HG03571 (cell line): ENCODE measurements around the gene ANKMY1.
"Not testable (repeated sequence)": the region's sequence is repeated elsewhere in the genome, so short reads cannot be mapped to it uniquely, and the experiment has no call there.

ENCODE experiments used
- ATAC-seq: cut with Tn5 transposase; IDR thresholded peaks from one replicate; pipeline ENCODE4 v1.9.1; 2021; ENCODE audit not compliant: unreplicated experiment

Gene ANKMY1

DNA sequence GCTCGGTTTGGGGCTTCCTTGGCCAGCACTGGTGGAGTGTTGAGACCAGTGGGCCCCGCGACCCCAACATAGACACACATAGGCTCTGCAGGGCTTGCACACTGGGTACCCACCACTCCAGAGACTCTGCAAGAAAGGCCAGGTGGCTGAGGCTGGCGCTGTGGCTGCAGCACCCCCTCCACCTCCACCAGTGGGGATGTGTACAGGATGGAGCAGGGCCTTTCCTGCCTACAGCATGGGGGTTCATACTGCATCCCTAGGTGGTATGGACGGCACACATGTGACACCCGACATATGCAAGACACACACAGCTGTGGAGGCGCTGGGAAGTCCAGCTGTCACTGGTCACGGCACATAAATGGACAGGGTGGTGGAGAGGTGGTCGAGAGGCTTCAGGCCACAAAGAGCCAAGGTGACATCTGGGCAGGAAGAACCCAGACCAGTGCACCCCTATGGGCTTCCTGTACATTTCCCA lies 11.8 kb upstream of the ANKMY1 start:
- no peak for ATAC-seq

DNA sequence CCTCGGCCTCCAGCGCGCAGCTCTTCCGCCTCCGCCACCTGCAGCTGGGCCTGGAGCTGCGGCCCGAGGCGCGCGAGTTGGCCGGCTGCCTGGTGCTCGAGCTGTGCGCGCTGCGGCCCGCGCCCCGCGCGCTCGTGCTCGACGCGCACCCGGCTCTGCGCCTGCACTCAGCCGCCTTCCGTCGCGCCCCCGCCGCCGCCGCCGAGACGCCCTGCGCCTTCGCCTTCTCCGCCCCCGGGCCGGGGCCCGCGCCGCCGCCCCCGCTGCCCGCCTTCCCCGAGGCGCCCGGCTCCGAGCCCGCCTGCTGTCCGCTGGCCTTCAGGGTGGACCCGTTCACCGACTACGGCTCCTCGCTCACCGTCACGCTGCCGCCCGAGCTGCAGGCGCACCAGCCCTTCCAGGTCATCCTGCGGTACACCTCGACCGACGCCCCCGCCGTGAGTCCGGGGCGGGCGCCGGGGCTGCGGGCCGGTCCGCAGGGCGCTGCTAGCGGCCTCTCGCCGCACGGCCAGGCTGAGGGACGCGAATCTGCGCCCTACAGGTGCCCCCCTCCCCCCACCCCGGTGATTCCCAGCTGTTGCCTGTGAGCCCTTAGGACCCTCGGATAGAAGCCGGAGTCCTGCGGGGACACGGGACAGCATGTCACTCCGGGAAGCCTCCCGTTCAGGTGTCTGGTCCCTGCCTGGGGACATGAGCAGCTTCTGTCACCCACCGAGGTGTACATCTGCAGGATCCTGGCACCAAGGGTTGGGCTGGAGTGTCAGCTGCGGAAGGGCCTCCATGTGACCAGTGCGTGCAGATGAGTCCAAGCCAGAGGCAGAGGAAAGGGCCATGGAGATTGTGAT lies 11.1 kb upstream of the ANKMY1 start:
- peak; percentile 19 for ATAC-seq

DNA sequence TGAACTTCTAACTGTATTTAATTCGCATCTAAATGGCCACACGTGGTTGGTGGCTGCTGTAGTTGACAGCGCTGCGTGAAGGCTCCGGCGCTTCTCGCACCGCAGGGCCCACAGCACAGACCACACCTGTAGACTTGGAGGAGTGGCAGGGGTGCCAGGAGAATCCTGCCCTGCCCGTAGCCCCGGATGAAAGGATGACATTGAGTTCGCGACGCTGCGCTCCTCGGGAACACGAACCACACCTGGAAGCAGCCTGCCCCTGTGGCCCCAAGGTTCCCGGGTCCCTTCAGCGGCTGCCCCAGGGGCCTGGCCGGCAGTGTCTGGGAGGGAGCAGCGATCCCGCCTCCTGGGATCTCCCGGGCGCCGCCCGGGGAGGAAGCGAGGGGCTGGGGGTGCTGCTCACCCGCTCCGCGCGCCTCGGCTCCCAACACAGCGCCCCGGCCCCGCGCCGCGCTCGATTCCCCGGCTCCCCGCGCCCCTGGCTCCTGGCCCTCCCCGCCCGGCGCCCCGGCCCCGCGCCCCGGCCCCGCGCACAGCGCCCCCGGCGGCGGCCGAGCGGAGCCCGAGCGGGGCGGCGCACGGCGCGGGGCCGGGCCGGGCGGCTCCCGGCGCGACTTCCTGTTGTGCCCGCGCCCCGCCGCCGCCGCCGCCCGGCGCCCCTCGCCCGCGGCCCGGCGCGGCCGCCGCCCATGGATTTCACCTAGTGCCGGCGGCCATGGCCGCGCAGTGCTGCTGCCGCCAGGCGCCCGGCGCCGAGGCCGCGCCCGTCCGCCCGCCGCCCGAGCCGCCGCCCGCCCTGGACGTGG lies 10.3 kb upstream of the ANKMY1 start, which contains the start of gene RNPEPL1:
Gene RNPEPL1, plus strand, starts transcription at position 613 of the 806 bp plus-strand sequence. Its CDS starts 103 bp downstream, at position 716.
- ATAC-seq: peak; percentile 21

DNA sequence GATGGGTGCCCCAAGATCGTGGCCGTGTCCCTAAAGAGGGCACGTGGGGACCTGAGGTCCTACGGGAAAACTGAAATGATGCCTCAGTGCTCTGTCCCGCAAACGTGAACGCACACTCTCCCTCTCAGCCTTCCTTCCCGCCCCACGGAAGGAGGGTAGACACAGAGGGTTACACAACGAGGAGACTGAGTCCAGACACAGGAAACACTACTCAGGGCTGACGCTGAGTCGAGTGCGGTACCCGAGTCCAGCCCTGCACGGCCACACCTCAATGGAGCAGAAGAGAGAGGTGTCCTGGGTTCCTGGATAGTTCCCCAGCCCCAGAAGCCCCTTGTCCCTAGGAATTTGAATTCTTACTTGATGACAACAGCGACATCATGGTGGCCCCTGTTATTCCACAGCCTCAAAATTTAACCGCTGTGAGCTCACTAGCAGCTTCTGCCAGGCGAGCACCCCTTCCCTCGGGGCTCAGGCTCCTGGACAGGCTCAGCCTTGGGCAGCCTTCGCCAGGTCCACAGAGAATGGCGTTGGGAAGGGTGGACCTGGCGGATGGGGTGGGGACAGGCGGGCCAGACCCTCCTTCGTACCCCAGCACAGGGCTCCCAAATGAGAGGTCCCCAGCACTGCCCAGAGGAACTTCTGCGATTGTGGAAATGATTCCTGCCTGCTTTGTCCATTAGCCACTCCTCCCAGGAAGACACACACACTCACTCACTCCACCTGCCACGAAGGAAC lies 9.5 kb upstream of the ANKMY1 start:
- ATAC-seq: no peak

DNA sequence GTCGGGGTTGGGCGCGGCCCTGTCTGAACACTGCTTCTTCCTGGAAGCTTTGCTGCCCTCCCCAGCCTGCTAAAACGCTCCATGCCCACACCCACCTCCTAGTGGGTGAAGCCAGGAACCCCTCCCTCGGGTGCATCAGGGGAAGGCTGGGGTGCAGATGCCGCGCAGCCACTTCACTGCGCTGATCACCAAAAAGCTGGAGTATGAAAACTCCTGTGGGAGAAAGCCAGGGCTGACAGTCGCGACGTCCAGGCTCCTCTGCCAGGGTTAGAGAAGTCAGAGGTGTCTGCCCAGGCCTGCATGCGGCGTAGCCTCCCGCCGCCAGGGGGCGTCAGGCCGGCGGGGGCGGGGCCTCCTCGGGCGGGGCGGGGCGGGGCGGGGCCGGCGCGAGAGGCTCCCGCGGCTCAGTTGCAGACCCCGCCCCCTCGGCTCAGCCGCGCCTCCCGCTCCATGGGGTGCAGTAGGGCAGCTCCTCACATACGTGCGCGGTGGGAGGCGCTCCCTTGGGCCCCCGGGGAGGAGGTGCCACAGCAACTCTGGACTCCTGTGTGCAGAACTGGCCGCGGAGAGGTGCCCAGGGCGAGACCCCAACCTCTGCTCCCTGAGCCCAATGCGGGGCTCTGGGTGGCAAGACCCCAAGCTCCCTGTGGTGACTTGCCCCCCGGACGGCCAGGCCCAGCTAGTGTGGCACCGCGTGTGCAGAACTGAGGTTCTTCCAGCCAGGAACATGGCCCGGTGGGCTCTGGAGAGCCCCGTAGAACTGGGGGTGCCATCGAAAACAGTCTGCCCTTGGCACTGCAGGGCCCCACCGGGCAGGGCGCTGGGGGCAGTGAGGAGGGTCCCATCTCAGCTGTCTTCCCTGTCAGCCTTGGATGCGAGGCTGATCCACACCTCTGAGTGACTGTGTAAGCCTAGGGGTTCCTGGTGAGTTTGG lies 8.7 kb upstream of the ANKMY1 start:
- ATAC-seq: peak; percentile 42

DNA sequence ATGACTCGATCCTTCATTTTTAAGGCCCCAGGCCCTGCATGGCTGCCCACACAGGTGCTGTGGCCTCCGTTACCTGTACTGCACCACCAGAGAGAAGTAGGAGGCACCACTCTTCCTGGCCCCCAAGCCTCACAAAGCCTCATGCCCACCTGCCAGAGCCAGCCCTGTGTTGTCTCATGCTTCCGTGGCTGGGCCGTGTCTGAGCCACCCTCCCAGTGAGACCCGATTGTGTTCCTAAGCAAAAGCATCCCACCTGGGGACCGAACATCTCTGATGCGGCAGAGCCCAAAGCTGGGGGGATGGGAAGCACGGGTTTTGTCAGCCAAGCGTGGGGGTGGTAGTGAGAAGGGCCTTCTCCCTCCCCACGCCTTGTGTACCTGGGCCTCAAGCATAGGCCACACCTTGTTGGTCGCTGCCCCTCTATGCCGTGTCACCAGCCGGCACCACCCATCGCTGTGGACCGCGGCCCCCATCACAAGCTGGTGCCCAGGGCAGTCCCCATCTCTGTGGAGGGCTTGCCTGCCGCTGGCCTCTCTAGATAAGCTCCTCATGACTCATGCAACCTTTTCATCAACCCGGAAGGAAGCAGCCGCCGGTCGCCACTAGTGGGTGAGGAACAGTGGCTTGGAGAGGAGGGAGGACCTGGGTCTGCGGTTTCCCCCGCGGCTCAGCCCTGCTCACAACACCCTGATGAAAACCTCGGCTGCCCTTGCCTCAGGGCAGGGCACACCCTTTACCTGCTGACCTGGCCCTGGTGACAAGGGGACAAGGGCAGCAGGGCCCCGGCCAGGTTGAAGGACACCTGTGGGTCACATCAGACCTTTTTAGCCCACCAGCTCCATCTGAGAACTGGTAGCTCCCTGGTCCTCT lies 7.8 kb upstream of the ANKMY1 start:
- peak; percentile 31 for ATAC-seq

DNA sequence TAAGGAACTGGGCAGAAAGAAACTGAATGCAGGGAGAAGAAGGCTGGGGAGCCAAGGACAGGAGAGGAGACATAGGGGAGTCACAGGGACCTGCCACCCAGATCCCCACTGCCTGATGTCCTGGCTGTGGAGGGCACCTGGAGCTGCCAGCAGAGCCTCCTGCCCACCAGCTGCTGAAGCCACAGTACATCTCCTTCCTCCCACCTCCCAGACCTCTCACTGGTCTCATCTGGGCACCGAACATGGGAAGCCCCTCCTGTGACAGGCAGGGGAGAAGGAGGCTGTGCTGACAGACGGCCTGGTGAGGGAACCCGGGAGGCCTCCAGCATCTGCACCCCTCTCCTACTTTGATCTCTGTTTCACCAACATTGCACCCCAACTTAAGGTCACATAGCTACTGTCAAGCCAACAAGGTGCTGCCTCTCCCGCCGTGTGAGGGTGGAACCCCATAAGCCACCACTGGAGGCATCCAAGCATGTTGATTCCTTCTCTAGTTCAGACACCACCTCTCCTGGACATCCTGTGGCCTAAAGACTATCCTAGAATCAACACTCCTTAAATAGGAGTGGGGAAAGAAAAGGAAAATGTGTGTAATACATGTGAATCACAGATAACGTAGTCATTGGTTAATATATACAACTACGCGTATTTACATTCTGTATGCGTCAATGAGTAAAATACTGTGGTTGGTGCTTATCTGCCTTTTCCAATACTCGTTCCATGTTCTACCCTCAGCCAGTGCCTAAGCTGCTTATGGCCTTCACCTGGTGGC lies 7.0 kb upstream of the ANKMY1 start:
- no peak for ATAC-seq

DNA sequence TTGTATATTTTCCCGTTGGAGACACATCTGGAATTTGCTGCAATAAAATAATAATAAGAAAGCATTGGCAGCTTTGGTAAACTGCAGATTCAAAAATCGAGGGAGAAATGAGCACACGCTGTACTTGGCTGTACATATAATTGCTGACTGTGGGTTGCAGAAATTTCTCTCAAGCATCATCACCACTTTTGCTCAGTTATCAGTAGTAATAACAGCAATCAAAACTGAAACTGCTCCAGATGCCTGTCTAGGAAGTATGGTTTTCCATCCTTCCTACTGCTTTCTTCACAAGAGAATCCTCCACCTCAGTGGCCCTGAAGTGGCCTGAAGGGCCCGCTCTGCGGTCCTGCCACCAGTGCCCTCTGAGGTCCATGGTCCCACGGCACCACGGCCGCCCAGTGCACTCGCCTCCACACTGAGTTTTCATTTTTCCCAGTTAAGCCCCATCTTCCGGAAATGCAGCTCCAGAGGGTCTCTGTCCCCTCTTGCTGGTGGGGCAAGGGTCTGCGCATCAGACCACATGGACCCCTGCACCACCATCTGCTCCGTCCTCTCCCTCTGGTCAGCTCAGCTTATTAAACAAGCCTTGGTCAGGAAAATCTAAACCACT lies 6.3 kb upstream of the ANKMY1 start:
- no peak for ATAC-seq

DNA sequence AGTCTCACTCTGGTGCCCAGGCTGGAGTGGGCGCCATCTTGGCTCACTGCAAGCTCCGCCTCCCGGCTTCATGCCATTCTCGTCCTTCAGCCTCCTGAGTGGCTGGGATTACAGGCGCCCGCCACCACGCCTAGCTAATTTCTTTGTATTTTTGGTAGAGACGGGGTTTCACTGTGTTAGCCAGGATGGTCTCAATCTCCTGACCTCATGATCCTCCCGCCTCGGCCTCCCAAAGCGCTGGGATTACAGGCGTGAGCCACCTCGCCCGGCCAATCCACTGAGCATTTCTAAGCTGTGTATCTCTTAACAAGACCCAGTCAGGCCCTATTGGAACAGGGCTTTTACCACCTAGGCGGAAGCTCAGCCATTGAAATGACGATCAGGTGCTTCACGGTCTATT lies 5.4 kb upstream of the ANKMY1 start:
- not testable (repeated sequence) for ATAC-seq

DNA sequence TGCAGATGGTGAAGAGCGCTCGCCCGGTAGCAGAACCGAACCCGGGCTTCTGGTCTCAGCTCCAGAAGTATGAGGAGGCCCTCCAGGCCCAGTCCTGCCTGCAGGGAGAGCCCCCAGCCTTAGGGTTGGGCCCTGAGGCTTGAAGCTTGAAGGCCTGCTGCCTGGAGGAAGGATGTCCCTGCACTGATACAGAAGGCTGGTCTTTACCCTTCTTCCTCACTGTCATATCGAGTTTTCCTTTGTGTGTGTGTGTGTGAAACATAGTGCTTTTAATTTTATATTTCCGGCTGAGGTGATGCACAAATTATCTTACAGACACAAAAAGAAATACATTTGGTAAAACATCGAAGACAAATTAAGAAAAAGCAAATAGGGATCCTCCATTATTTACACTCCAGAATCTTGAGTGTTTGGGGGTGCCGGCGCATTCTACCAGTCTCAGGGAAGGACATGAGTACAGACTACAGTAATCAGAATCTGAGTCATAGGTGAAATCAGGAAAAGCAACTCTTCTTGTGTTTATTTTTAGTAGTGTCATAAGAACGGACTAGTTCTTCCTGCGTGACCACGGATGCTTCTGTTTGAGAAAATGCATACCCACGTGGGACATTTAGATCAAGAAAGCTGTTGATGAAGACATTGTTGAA lies 3.7 kb upstream of the ANKMY1 start:
- no peak for ATAC-seq

DNA sequence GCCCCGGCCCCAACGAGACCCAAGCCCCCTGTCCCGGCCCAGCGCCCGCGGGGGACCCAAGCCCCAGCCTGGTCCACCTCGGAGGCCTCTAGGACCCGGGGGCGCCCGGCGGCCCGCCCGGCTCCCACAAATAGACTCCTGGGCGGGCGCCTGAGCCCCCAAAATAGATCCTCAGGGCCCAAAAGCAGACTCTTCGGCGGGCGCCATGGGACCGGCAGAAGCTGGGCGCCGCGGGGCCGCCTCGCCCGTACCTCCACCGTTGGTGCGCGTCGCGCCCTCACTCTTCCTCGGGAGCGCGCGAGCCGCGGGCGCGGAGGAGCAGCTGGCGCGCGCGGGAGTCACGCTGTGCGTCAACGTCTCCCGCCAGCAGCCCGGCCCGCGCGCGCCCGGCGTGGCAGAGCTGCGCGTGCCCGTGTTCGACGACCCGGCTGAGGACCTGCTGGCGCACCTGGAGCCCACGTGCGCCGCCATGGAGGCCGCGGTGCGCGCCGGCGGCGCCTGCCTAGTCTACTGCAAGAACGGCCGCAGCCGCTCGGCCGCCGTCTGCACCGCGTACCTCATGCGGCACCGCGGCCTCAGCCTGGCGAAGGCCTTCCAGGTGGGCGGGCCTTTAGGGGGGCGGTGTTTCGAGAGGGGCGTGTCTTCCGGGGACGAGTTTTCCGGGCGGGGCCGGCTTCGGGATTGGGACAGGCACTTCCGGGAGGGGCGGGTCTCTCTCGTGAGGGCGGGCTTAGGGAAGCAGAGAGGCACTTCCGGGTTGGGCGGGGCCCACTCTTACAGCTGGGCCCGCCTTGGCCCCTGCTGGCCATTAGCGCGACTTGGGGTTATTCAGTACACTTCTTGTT lies 2.9 kb upstream of the ANKMY1 start:
- peak; percentile 52 for ATAC-seq

DNA sequence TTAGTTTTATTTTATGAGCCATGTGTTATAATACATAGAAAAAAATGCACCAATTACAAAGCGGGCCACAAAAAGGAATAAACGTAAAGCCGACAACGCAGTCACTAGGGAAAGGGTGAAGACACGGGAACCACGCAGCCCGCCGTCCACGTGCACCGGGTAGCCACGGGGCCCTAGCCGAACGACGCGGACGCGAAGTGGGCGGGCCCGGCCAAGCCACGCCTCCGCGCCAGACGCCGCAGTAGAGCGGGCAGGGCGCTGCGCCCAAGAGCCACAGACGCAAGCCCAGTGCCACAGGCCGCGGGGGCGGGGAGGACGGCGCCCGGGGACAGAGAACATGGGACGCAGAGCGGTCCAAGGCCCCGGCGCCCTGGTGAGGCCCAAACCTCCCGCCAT lies 2.3 kb upstream of the ANKMY1 start, which contains the start of gene DUSP28:
Gene DUSP28, plus strand, starts transcription at position 274 of the 396 bp plus-strand sequence. CDS start 328 bp downstream, outside the sequence.
- ATAC-seq: peak; percentile 49

DNA sequence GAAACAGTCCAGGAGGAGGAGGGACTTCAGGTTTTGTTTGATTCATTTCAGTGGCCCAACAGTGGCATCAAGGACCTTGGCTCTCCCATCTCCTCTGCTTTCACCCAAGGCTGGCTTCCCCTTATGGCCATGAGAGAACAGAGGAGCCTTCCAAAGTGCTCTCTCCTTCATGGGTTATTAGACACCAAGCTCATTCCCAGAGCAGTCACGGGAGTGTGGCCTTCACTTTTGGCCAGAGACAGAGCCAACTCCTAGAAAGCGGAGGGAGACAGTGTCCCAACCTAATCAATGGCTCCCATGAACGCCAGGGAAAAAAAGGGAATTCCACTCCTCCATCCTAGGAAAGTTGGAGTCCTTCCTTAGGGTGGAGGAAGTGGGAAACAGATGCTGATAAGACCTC lies 1.5 kb upstream of the ANKMY1 start:
- no peak for ATAC-seq

DNA sequence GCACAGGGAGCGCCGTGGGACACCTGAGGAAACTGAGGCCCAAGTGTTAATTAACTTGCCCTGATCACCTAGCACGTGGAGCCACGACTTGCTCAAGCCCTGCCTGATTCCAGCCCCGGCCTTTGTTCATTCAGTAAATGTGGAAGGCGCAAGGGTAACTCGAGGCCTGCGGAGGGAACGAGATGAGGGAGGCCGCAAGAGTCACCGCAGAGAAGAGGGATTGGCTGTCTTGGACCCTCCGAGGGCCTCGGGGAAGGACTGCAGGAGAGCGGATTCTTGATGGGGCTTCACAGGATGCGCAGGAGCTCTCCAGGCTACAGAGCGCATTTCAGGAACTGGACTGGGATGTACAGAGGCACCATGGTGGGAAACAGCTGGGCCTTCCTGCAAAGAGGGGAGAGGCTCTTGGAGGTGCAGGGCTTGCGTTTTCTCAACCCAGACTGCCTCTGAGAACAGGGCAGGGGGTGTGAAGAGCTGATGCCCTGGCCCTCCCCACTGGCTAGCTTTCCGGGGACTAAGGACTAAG lies 511 bp upstream of the ANKMY1 start:
- ATAC-seq: no peak

DNA sequence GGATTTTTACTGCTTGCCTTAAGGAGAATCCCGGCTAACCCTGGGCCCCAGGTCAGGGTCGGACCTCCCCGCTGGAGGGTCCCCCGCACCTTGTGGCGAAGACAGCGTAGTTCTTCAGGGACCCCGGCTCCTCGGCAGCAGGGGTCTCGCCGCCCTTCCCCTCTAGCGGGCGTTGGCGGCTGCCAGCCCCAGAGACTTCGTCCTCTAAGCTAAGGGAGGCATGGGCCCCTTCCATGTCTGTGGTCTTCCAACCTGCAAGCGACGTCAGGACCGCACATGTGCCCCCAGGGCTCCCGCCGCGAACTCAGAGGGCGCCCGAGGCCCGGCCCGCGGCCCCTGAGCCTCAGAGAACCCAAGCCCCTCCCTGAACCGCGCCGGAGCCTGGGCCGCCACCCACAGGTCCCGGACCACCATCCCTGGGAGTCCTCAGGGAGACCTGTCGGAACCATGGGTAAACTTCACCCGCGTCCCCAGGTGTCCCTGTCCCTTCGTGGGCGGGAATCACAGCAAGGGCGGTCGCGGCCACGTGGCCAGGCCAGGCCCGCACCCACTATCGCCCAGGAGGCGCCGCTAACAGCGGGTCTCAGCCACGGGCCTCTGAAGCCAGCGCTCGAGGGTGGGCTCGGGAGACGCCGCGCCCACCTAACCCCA lies 562 bp downstream of the ANKMY1 start:
- ATAC-seq: no peak
